Limb (tissue), 2 donors: ENCODE data around the gene KRTAP5-6.
A peak's percentile ranks its signal among the peaks of the same experiment; 100 is the strongest.

Source experiments
- DNase-seq, 2 donors: peaks; one replicate each; pipeline ENCODE4 v3.0.0-alpha.2; 2016; ENCODE audit errors: extremely low spot score in 2 of 2

The KRTAP5-6 gene

DNA sequence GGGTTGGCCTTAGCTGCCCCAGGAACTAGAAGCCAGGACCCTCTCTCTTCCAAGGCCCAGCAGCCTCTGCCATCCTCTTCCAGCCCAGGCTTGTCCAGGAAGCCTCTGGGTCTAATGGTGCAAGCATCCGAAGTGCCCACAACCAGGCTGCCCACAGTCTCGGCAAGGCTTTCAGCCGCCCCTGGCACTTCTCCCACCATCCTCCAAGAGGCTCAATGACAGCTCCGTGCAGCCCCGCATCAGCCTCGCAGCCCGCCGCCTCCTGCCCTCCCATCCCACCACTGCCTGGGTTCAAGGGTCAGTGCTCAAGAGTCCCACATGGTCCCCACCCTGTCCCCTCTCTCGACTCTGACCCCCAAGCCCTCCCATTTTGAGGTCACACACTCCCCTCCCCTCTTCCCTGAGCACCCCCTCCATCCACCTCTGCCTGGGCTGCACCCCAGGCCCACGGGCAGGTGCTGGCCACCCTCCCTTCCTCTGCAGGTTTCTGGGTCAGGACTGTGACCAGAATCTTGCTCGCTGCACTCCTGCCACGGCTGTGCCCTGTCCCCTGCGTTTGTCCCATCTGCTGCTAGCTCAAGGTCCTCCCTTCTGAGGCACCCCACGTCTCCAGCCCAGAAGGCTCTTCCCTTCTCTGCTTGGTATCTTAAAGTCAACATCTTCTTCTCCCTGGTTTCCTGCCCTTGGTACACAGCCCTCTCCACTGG, 36.2 kb downstream of the KRTAP5-6 start:
- DNase-seq, result no peak

GRCh38 chr11:1733716-1734640, 37.0 kb downstream of the KRTAP5-6 start:
- no peak for DNase-seq

DNA sequence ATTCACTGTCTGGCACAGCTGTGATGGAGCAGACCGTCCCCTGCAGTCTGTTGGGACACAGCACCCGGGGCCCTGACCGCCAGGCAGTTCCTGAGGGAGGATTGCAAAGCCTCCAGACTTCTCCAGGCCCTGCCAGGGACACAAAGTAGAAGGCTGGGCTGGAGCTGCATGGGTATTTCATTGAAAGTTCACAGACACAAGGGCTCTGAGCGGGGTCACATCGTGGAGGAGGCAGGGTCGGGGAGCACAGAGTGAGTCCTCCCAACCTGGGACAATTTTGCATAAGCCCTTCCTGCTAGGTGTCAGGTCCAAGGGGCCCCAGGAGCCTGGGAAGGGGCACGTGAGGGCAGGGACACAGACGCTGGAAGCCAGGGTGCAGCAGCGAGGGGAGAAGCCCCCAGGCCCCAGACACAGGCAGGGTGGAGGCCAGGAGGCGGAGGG, 37.7 kb downstream of the KRTAP5-6 start:
- DNase-seq, result no peak

DNA sequence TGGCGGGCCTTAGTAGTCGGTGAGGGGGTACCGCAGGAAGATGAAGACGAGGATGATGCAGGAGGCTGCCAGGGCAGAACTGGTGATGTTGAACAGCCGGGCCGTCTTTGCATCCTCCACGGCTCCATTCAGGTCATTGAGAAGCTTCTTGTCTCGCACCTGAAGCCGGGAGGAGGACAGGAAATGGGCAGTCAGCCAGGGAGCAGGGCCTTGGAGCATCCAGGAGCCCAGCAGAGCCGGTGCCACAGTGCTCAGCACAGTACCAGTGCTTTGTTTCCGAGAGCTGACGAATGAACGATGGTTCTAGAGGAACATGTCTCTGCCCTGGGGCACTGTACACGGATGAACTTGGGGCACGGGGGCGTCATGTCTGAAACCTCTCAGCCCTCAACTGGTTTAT, 38.3 kb downstream of the KRTAP5-6 start:
- DNase-seq, result no peak

DNA sequence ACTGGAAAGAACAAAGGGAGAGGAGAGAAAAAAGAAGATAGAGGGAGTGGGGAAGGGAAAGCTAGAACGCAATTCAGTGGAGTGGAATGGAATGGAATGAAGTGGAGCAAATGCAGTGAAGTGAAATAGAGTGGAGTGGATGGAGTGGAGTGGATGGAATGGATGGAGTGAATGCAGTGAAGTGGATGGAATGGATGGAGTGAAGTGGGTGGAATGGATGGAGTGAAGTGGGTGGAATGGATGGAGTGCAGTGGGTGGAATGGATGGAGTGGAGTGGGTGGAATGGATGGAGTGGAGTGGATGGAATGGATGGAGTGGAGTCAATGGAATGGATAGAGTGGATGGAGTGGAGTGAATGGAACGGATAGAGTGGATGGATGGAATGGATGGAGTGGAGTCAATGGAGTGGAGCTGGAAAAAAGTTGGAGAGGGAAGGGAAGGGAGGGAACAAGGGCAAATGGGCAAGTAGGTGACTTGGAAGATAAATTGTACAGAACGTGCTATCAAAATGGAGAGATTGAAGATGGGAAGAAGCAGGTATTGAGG, 39.5 kb downstream of the KRTAP5-6 start:
- DNase-seq, result no peak

- DNase-seq, result no peak
Measured at GRCh38 chr11:1737080-1737757, 40.2 kb downstream of the KRTAP5-6 start.

DNA sequence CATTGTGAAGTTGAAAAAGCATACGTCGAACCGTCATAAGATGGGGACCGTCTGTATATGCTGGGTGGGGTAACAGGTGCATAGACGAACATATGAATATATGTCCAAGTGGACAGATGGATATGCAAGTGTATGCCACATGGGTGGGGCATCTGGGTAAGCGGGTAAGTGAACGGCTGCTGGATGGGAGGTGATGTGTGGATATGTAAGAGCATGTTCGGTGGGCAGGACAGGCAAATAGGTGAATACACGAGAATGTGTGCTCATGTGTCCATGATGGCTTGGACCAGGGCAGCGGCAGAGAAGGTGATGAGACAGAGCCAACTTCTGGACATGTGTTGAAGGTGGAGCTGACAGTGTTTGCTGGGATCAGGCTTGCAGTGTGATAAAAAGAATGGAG, 41.4 kb downstream of the KRTAP5-6 start:
- no peak for DNase-seq

DNA sequence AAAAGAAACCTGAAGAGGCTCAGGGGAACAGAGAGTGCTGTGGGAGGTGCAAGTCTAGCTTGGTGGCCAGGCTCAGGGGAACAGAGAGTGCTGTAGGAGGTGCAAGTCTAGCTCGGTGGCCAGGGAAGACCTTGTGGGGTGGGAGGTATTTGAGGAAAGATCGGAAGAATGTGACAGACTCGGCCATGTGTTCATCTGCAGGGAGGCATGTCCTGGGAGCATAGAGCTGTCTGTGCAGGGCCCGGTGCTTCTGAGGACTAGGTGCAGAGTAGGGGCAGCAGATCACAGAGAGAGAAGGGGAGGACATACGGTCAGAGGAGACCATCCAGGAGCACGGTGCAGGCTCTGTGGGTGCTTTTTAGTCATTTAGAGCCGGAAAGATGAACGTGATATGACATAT, 42.6 kb downstream of the KRTAP5-6 start:
- DNase-seq, result no peak

DNA sequence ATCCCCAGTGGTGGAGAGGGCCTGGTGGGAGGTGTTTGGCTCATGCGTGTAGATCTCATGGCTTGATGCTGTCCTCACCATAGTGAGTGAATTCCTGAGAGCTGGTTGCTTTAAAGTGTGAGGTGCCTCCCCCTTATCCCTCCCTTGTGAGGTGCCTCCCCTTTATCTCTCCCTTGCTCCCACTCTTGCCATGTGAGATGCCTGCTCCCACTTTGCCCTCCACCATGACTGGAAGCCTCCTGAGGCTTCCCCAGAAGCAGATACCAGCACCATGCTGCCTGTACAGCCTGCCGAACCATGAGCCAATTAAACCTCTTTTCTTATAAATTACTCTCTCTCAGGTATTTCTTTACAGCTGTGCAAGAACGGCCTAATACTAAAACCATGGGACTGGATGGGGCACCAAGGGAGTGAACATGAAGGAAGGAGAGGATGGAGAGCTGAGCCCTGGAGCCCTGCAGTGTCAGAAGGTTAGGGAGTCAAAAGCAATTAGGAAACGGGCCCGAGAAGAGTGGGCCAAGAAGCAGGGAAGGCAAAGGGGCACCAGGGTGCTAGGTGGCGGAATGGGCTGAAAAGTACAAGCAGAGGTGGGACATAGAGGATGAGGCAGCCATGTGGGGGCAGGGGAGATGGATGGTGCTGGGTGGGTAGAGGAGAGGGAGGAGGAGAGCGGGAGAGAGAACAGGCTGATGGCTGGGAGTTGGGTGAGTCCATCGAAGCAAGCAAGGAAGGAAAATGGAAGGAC, 44.0 kb downstream of the KRTAP5-6 start:
- DNase-seq, result no peak

DNA sequence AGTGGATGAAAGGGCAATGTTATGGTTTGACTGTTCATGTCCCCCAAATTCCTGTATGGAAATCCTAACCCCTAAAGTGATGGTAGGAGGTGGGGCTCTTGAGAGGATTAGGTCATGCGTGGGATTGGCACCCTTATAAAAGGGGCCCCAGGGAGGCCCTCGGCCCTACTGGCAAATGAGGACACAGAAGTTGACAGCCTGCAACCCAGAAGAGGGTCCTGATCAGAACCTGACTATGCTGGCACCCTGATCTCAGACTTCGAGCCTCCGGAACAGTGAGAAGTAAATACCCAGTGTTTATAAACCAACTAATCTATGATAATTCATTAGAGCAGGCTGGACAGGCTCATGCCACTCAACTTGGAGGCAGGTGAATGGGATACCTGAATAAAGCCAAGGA, 44.7 kb downstream of the KRTAP5-6 start:
- no peak for DNase-seq

DNA sequence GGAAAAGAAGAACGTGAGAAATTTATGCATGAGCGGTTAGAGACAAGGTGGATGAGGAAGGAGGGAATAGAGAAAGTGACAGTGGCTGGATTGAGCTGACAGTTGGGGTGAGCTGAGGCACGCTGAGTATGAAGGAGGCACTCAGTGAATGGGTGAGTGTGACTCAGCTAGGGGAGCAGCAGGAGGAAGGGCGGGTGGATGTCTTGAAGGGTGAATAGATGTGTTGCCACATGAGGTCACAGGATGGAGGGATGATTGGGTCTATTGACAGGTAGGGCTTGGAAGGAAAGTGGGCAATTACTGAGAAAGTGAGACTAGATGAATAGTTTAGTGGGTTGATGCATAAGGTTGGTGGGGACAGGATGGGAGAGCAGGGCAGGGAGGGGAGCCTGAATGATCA, 45.4 kb downstream of the KRTAP5-6 start:
- peak in 1 of 2 donors; percentile 4 for DNase-seq

DNA sequence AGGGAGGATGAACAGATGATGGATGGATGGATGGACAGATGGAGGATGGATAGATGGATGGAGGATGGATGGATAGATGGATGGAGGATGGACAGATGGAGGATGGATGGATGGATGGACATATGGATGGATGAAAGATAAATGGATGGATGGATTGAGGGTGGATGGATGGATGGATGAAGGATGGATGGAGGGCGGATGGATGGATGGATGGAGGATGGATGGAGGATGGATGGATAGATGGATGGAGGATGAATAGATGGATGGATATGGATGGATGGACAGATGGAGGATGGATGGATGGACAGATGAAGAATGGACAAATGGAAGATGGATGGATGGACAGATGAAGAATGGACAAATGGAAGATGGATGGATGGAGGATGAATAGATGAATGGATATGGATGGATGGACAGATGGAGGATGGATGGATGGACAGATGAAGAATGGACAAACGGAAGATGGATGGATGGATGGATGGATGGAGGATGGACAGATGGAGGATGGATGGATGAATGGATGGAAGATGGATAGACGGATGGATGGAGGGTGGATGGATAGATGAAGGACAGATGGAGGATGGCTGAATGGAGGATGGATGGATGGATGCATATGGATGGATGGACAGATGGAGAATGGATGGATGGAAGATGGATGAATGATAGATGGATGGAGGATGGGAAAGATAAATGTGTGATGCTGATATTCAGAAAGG, 46.0 kb downstream of the KRTAP5-6 start:
- DNase-seq, result no peak

DNA sequence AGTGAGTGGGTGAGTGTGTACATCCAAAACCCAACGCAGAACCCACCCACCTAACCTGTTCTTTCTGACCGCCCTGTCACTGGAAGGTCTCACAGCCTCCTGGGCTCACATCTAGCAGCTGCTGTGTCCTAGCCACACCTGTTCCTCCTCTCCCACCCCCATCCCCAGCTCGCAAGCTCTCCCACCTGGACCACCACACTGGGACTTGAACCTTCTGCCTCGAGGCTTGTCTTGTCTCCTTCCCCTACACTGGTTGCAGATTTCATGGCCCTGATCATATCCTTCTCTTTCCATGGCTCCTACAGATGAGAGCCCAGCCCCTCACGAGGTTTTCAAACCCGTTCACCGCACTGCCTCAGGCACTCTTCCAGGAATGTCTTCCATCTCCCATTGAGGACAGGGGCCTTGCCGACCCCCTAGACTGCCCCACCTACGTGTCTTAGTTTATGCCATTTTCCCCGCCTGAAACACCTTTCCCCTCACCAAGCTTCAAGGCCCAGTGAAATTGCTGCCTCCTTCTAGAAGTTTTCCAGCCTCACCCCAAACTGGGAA, 46.7 kb downstream of the KRTAP5-6 start:
- peak in 1 of 2 donors; percentile 2 for DNase-seq

DNA sequence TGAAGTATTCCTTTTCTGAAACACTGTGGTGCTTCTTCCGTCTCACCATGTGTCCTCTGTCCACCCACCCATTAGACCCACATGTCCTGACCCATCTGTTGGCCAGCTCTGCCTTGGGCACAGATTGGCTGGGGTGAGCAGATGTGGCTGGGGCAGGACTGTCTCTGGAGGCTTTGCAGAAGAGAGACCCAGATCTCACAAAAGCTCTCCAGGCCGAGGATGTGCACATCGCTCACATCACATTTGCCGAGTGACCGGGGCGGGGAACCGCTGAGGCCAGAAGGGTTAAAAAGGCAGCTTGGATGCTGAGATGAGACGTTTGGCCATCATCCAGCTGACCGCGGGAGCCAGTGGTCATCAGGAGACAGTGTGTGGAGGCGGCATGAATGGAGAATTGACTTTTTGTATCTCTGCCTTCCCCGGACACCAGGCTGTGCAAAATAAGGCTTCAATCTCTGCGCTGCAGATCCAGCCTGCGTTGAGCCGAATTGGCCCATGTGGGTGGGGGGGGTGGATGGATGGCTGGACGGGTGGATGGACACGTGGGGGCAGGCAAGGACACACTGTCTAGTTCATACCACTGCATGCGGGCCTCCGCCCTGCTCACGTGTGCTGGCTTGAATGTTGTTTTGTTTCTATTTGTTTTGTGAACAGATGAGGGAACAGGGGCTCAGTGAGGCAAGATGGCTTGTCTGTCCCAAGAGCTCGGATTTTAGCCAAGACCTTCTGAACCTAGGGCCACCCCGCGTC, 47.3 kb downstream of the KRTAP5-6 start:
- DNase-seq, result peak in 1 of 2 donors; percentile 9

DNA sequence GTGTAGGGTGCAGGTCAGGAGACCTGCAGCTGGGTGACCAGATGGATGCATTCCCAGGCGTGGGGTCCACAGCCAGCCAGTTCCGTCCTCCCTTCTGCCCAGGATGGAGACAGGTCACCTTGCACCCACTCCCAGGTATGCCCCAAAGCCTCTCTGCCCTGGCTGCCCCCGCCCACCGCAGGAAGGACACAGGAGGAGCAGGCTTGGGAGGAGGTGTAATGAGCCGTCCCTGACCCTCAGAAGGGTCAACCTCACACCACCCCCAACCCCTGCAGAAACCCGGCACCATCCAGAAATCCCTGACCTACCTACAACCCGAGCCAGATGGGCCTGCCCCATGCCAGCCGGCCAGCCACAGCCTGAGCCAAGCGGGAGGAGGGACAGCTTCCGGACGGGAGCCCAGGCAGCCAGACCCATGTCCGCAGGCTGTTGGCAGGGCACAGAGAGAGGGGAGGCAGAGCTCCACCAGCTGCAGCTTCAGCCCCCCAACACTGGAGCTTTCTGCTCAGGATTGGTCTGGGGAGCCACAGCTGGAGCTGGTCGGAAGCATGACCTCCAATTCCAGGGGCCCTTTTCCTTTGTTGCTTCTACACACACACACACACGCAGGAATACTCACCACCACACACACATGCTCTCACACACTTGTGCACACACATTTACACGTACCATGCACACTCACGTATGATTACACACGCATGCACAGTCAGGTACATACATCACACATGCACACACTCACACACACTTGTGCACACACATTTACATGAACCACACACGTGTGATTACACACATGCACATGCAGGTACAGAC, 48.1 kb downstream of the KRTAP5-6 start:
- no peak for DNase-seq

DNA sequence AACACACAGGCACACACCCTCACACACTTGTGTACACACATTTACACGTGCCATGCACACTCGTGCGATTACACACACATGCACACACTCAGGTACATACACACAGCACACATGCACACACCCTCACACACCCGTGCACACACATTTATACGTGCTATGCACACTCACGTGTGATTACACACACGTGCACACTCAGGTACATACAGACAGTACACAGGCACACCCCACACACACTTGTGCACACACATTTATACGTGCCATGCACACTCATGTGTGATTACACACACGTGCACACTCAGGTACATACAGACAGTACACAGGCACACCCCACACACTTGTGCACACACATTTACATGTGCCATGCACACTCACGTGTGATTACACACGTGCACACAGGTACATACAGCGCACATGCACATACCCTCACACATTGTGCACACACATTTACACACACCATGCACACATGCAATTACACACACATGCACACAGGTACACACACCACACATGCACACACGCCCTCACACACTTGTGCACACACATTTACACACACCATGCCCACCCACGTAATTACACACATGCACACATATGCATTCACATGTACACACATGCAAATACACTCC, 48.8 kb downstream of the KRTAP5-6 start:
- DNase-seq, result no peak

DNA sequence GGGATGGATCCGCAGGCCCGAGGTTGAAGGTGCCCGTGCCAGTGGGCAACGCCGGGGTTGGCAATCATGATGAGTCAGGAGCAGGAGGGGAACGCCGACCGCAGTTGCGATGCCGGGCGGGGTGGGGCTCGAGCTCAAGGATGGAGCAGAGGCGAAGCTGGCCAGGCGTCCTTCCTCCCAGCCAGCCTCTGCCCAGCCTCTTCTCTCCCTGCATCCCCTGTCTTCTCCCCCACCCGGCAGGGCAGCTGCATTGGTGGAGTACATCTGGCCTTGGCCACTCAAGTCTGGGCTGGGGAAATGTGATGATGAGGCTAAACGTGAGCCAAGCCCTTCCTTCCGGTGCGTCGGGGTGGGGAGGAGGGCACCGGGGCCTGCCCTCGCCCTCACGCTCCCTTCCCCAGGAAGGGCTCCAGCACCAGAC, 49.5 kb downstream of the KRTAP5-6 start:
- DNase-seq, result no peak
